Loucy (cell line): ENCODE measurements around the gene CEP128.

Source experiments
- CTCF ChIP-seq: fragments of 200-600 bp; sonication (generic); conservative IDR thresholded peaks from 2 replicates; pipeline ENCODE4 v1.5.1; 2014; ENCODE audit warnings: mild to moderate bottlenecking, antibody characterized with exemption, low read length
- EZH2phosphoT487 ChIP-seq: fragments of 200-600 bp; IDR thresholded peaks from 2 replicates; pipeline ENCODE4 v1.6.1; 2018; ENCODE audit warnings: antibody characterized with exemption, mild to moderate bottlenecking, moderate library complexity, borderline replicate concordance

- TF ChIP-seq EZH2phosphoT487 (no peak), CTCF (no peak)
These were observed 311.9 kb downstream of the CEP128 start for GRCh38 chr14:80629606-80630005.
